Activated B cell treated with CpG ODN at 0.5 μM for 24 hours (primary cell): ENCODE data around the gene INPP1. TPM values are rescaled to one million over a fixed set of nuclear protein-coding genes. Genes with fewer than 3 reads are reported as not detected.
"Not testable (repeated sequence)": the region's sequence is repeated elsewhere in the genome, so short reads cannot be mapped to it uniquely, and the experiment has no call there.

Source experiments
- ATAC-seq: fragments of 200-7000 bp; cut with Tn5 transposase; one replicate; pipeline ENCODE4 v1.10.0; 2021; ENCODE audit warnings: low read depth, mild to moderate bottlenecking, moderate library complexity
- CTCF ChIA-PET: fragments of 350-600 bp; sonication (Branson Sonifier 250); formaldehyde crosslinking; loops from one replicate; lab custom pipeline; 2021; ENCODE audit warnings: antibody characterized with exemption; lab: Charles Lee
- POLR2A ChIA-PET: fragments of 350-600 bp; sonication (Branson Sonifier 250); formaldehyde crosslinking; loops from one replicate; lab custom pipeline; 2021; ENCODE audit warnings: antibody characterized with exemption; lab: Charles Lee
- DNase-seq: peaks from one replicate; pipeline ENCODE4 v3.0.0; 2022
- H3K27ac Mint-ChIP-seq: one replicate; pipeline ENCODE4 v1.8.0; 2020; ENCODE audit warnings: mixed read lengths
- H3K27me3 Mint-ChIP-seq: one replicate; pipeline ENCODE4 v1.8.0; 2021; ENCODE audit warnings: mixed read lengths
- H3K36me3 Mint-ChIP-seq: one replicate; pipeline ENCODE4 v1.8.0; 2021; ENCODE audit warnings: low read depth, mixed read lengths
- H3K4me1 Mint-ChIP-seq: one replicate; pipeline ENCODE4 v1.8.0; 2021; ENCODE audit warnings: mixed read lengths
- H3K4me3 Mint-ChIP-seq: one replicate; pipeline ENCODE4 v1.8.0; 2020; ENCODE audit warnings: mild to moderate bottlenecking, mixed read lengths
- H3K9me3 Mint-ChIP-seq: one replicate; pipeline ENCODE4 v1.8.0; 2020; ENCODE audit warnings: mixed read lengths
- intact Hi-C: fragments of 100-400 bp; cut with micrococcal nuclease; formaldehyde crosslinking; loops from one replicate; pipeline ENCODE4 v1.15.1; 2024
- total RNA-seq: library from RNA; stranded (reverse); gene quantifications from 2 replicates; pipeline ENCODE4 v1.2.3, GENCODE V29; 2022
- TF ChIP-seq, protein P1 (sequence below): fragments of 200-600 bp; IDR thresholded peaks from one replicate; pipeline ENCODE4 v1.8.0; 2022; ENCODE audit warnings: antibody characterized with exemption, mild to moderate bottlenecking

INPP1 gene
- total RNA-seq, 1 donor from 2014 or later, result 4.2 TPM

DNA sequence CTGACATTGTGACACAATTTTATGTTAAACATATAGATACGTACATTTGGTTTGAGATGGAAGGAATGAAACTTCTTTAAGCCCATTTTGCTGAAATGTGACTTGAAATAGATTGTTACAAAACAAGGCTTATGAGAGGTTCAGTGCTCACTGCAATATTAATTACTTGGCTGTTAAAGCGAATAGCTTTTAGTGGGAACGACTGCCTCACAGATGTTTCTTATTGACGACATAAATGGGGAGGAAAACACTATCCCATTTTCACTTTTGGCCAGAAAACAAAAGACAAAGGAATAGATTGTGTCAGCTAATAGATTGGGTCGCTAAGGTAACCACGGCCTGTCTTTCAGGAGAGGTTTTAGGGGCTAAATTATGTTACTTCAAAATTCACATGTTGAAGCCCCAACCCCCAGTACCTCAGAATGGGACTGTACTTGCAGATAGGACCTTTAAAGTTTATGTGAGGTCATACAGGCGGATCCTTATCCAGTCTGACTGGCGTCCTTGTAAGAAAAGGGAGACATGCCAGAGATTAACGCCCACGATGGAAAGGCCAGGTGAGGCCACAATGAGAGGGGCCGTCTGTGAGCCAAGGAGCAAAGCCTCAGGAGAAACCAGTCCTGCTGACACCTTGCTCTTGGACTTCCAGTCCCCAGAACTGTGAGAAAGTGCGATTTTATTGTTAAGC lies 10.8 kb downstream of the INPP1 start:
- DNase-seq (no peak), ATAC-seq (no peak)
- no peaks in the 10 kb centered on the region for H3K36me3 Mint-ChIP-seq
- ChIA-PET POLR2A (no interaction called here), CTCF (interaction anchor here (1.8 kb wide), 1 partner anchor 10 kb away, joined by 4 read pairs; the partner anchor contains the start of gene INPP1)
- H3K27me3 Mint-ChIP-seq, result no peaks in the 10 kb centered on the region
- no peak overlapping the region for H3K27ac Mint-ChIP-seq
- TF ChIP-seq, protein P1, sequence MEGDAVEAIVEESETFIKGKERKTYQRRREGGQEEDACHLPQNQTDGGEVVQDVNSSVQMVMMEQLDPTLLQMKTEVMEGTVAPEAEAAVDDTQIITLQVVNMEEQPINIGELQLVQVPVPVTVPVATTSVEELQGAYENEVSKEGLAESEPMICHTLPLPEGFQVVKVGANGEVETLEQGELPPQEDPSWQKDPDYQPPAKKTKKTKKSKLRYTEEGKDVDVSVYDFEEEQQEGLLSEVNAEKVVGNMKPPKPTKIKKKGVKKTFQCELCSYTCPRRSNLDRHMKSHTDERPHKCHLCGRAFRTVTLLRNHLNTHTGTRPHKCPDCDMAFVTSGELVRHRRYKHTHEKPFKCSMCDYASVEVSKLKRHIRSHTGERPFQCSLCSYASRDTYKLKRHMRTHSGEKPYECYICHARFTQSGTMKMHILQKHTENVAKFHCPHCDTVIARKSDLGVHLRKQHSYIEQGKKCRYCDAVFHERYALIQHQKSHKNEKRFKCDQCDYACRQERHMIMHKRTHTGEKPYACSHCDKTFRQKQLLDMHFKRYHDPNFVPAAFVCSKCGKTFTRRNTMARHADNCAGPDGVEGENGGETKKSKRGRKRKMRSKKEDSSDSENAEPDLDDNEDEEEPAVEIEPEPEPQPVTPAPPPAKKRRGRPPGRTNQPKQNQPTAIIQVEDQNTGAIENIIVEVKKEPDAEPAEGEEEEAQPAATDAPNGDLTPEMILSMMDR, result no peak
- no peak overlapping the region for H3K4me3 Mint-ChIP-seq
- intact Hi-C loops, result no loop called here
- H3K9me3 Mint-ChIP-seq, result no peaks in the 10 kb centered on the region
- H3K4me1 Mint-ChIP-seq, result peaks cover under 1% of the 10 kb centered on the region

DNA sequence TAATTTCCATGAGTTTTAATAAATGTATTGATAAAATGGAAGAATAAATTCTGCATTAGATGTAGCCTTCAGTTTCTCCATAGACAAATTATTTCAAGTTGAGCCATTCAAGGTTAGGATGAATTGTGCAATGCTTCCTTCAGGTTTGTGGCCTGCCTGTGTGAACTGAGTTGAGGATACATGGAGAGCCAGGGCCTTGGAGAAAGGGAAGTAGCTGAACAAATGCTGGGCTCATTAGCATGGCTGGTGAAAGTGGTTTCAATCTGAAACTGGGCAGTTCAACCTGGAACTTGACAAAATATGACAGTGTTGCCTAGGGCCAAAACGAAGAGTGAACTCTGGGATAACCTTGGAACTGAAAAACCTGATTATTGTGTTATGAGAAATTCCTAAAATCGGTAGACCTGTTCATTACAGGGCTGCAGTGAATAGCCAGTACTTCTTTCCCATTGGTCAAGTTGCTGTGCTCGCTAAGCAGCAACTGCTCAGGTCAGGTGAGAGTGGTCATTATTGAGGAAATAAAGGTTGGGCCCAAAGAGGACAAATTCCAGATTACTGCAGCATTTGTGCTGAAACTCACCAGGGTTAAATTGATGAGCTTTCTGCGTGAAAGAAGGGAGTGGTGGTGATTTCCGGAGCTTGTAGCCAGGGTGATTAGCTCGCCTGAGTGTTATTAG lies 12.7 kb downstream of the INPP1 start:
- Mint-ChIP-seq H3K36me3 (no peaks in the 10 kb centered on the region), H3K27me3 (no peaks in the 10 kb centered on the region), H3K4me1 (peaks cover 18% of the 10 kb centered on the region), H3K27ac (no peak overlapping the region), H3K4me3 (no peak overlapping the region), H3K9me3 (no peaks in the 10 kb centered on the region)
- ChIA-PET POLR2A (interaction anchor here (0.9 kb wide), 1 partner anchor 9 kb away, joined by 4 read pairs; no protein-coding TSS in a partner anchor), CTCF (no interaction called here)
- TF ChIP-seq, protein P1, result no peak
- DNase-seq, result no peak
- intact Hi-C loops, result no loop called here
- no peak for ATAC-seq

DNA sequence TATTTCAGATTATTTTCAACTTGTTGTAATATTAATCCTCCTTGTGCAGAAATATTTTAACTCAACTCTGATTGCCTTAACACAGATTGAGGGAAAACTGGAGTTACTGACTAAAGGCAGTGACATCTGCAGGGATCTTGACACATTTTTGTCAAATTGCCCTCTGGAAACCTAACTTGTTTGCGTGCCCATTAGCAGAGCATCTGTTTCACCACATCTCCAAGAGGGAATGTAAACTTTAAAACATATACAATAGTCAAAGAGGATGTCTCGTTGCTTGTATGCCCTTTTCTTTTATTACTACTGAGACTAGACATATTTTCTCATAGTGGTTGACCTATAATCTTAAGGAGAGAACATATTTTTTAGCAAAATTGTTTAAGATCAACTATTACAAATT lies 14.2 kb downstream of the INPP1 start:
- ChIA-PET POLR2A (no interaction called here), CTCF (no interaction called here)
- DNase-seq, result no peak
- intact Hi-C loops, result no loop called here
- Mint-ChIP-seq H3K4me1 (peaks cover 24% of the 10 kb centered on the region), H3K27me3 (no peaks in the 10 kb centered on the region), H3K36me3 (no peaks in the 10 kb centered on the region), H3K27ac (no peak overlapping the region), H3K4me3 (no peak overlapping the region), H3K9me3 (no peaks in the 10 kb centered on the region)
- ATAC-seq, result no peak
- TF ChIP-seq, protein P1, result no peak

DNA sequence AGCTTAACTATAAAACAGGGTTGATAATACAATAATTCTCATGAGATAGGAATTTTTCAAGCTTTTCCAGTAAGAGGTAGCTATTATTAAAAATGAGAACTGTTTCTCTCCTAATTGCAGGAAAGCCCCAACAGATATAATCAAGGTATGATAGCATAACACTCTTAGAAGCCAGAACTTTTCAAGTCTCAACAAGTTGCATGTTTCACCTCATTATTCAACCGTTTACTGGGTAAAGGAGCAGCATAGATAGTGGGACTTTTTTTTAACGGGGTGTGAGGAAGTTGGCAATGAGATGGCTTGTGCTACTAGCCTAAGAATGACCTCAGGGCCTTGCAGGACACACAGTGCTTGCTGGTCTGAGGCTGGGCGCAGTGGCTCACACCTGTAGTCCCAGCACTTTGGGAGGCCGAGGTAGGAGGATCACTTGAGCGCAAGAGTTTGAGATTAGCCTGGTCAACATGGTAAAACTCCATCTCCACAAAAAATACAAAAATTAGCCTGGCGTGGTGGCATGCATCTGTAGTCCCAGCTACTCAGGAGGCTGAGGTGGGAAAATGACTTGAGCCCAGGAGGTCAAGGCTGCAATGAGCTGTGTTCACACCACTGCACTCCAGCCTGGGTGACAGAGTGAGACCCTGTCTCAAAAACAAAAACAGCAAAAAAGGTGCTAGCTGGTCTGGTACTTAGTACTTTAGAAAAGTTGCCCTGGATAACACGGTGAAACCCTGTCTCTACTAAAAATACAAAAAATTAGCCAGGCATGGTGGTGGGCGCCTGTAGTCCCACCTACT lies 15.5 kb downstream of the INPP1 start:
- ATAC-seq, intact Hi-C loops, DNase-seq, H3K4me3 Mint-ChIP-seq, H3K36me3 Mint-ChIP-seq, H3K9me3 Mint-ChIP-seq, H3K27me3 Mint-ChIP-seq: not testable (repeated sequence)
- POLR2A ChIA-PET, result interaction anchor here (1.0 kb wide), 1 partner anchor 15 kb away, joined by 7 read pairs; no protein-coding TSS in a partner anchor
- Mint-ChIP-seq H3K4me1 (peaks cover 24% of the 10 kb centered on the region), H3K27ac (peak overlapping the region; percentile 30)
- CTCF ChIA-PET, result interaction anchor here (0.6 kb wide), 1 partner anchor 10 kb away, joined by 3 read pairs; no protein-coding TSS in a partner anchor

DNA sequence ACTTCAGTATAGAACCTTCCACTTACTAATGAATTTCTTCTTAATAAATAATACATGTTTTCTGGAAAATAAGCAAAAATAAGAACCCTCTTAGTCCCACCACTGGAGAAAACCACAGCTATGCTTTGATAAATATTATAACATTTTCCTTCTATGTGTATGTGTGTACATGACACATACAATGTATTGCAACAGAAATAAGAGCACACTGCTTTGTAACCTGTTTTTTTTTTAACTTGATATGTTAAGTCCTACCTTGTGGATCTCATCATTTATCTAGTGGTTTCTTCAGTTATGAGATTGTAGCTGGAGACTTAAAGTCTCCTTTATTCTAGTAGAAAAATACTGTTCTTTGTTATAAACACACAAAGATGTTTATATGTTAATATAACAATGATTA lies 17.2 kb downstream of the INPP1 start:
- Mint-ChIP-seq H3K4me3 (peak overlapping the region; percentile 89), H3K27me3 (no peaks in the 10 kb centered on the region), H3K4me1 (peaks cover 24% of the 10 kb centered on the region), H3K36me3 (no peaks in the 10 kb centered on the region), H3K9me3 (no peaks in the 10 kb centered on the region), H3K27ac (peak overlapping the region; percentile 89)
- POLR2A ChIA-PET, result interaction anchor here (0.9 kb wide), 1 partner anchor 169 kb away, joined by 3 read pairs; no protein-coding TSS in a partner anchor
- DNase-seq (no peak), ATAC-seq (no peak)
- TF ChIP-seq, protein P1, result no peak
- intact Hi-C loops, result loop anchor here (1.0 kb wide), 2 partner anchors 12 to 16 kb away; no protein-coding TSS in a partner anchor
- CTCF ChIA-PET, result interaction anchor here (1.0 to 1.2 kb wide), 4 partner anchors 7 to 272 kb away, joined by 3 to 4 read pairs (median 4); no protein-coding TSS in a partner anchor
